Measurements from ENCODE around the gene MEGF9.

DNA sequence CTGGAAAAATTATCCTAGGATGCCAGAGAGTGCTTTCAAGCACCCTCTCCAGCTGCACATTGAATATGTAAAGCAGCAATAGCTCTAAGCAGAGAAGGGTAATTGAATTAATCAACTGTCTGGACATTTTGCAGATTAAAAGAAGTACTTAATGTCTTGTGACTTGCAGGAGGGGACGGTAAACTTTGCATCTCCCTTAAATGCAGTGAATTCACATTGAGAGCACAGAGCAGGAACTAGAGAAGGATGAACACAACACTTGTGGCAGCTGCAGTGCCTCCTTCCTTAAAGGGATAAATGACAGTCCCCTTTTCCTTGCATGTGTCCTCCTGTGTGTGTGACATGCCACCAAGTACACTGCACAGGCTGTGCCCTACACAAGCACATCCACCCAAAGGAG lies 126.9 kb downstream of the MEGF9 start:
- TF ChIP-seq POLR2A (IDR thresholded peaks at IDR 0.05), result no peak
- no peak for TF ChIP-seq CTCF (IDR thresholded peaks at IDR 0.05)

All from adrenal gland (tissue), 5 donors.